Rectal smooth muscle tissue (tissue), 1 donor: Measurements from ENCODE around the gene FCER2.

Experiments
- H3K27ac ChIP-seq: one replicate; pipeline ENCODE4 v1.7.0; 2013; ENCODE audit warnings: low read depth, low read length, inconsistent platforms
- H3K27me3 ChIP-seq: one replicate; pipeline ENCODE4 v1.7.0; 2013; ENCODE audit warnings: low read length; ENCODE audit not compliant: control insufficient read depth, insufficient read depth
- H3K36me3 ChIP-seq: one replicate; pipeline ENCODE4 v1.7.0; 2013; ENCODE audit warnings: low read length; ENCODE audit not compliant: control insufficient read depth, insufficient read depth
- H3K4me1 ChIP-seq: one replicate; pipeline ENCODE4 v1.7.0; 2013; ENCODE audit warnings: low read length; ENCODE audit not compliant: control insufficient read depth, insufficient read depth
- H3K4me3 ChIP-seq: one replicate; pipeline ENCODE4 v1.7.0; 2013; ENCODE audit warnings: low read length
- H3K9ac ChIP-seq: one replicate; pipeline ENCODE4 v1.7.0; 2013; ENCODE audit warnings: low read length

FCER2 gene

GRCh38 chr19:7691497-7691896, 10.4 kb downstream of the FCER2 start:
- Histone ChIP-seq H3K27me3 (no peaks in the 10 kb centered on the region), H3K36me3 (no peaks in the 10 kb centered on the region), H3K9ac (no peak overlapping the region), H3K4me3 (no peak overlapping the region), H3K4me1 (no peaks in the 10 kb centered on the region), H3K27ac (no peak overlapping the region)

GRCh38 chr19:7690779-7691258, 11.1 kb downstream of the FCER2 start:
- no peak overlapping the region for H3K27ac ChIP-seq
- no peaks in the 10 kb centered on the region for H3K27me3 ChIP-seq
- no peaks in the 10 kb centered on the region for H3K4me1 ChIP-seq
- H3K9ac ChIP-seq = no peak overlapping the region
- H3K4me3 ChIP-seq = no peak overlapping the region
- H3K36me3 ChIP-seq = no peaks in the 10 kb centered on the region

- H3K36me3 ChIP-seq = no peaks in the 10 kb centered on the region
- no peaks in the 10 kb centered on the region for H3K27me3 ChIP-seq
- no peak overlapping the region for H3K4me3 ChIP-seq
- H3K27ac ChIP-seq = no peak overlapping the region
- no peak overlapping the region for H3K9ac ChIP-seq
- no peaks in the 10 kb centered on the region for H3K4me1 ChIP-seq
These were observed 12.8 kb downstream of the FCER2 start for GRCh38 chr19:7689165-7689564.

GRCh38 chr19:7687177-7687576, 14.8 kb downstream of the FCER2 start:
- Histone ChIP-seq H3K27ac (no peak overlapping the region), H3K4me1 (no peaks in the 10 kb centered on the region), H3K27me3 (no peaks in the 10 kb centered on the region), H3K9ac (no peak overlapping the region), H3K36me3 (peaks cover 5% of the 10 kb centered on the region), H3K4me3 (no peak overlapping the region)

DNA sequence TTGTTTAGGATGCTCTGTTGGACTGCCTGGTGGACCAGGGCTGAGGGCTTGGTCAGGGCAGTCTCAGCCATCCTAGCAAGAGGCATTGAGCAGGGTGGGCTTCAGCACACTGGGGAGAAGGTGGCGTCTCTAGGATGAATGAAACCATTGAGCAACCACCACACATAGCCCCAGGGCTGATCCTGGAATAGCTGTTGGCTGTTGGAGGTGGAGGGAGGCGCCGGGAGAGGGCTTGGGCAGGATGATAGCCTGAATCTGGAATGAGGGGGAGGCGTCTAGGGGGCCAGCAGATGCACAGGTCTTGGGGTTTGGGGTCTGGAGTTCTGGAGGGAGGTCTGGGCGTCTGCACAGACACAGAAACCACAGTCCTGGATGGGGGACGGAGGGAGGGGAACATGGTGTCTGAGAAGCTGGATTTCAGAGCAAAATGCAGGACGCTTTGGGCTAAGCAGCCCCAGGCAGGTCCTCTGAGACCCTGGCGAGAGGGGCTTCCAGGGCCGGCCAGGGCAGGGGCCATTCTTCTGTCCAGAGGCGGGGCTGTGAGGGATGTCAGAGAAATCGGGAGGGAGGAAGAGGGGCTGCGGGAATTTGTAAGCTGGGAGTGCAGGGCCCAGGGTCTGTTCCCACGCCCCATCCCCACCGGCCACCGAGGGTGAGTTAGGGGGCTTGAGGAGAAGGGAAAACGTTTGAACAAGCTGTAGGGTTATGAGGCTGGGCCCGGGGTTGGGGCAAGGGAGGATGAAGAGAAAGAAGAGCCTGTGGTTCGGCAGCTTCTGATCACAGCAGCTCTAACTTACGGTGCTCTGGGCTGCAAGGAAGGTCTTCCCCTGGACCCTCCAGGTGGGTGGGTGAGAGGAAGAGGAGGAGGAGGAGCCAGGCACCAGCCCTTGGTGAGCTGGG, 16.1 kb downstream of the FCER2 start:
- no peak overlapping the region for H3K27ac ChIP-seq
- no peaks in the 10 kb centered on the region for H3K27me3 ChIP-seq
- no peak overlapping the region for H3K9ac ChIP-seq
- H3K4me3 ChIP-seq = no peak overlapping the region
- H3K4me1 ChIP-seq = peaks cover 2% of the 10 kb centered on the region
- peaks cover 8% of the 10 kb centered on the region for H3K36me3 ChIP-seq

DNA sequence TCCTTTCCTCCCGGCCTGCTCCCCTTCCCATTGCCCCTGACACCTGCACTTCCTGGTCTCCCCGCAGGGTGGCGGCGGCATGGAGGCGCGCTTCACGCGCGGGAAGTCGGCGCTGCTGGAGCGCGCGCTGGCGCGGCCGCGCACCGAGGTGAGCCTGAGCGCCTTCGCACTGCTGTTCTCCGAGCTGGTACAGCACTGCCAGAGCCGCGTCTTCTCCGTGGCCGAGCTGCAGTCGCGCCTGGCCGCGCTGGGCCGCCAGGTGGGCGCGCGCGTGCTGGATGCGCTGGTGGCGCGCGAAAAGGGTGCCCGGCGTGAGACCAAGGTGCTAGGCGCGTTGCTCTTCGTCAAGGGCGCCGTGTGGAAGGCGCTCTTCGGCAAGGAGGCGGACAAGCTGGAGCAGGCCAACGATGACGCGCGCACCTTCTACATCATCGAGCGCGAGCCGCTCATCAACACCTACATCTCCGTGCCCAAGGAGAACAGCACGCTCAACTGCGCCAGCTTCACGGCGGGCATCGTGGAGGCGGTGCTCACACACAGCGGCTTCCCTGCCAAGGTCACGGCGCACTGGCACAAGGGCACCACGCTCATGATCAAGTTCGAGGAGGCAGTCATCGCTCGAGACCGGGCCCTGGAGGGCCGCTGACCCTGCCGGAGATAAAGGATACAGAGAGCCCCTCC, 19.6 kb downstream of the FCER2 start:
- peak overlapping the region; percentile 93 for H3K4me3 ChIP-seq
- no peak overlapping the region for H3K27ac ChIP-seq
- H3K4me1 ChIP-seq = peaks cover 2% of the 10 kb centered on the region
- peaks cover 8% of the 10 kb centered on the region for H3K36me3 ChIP-seq
- no peaks in the 10 kb centered on the region for H3K27me3 ChIP-seq
- H3K9ac ChIP-seq = no peak overlapping the region

DNA sequence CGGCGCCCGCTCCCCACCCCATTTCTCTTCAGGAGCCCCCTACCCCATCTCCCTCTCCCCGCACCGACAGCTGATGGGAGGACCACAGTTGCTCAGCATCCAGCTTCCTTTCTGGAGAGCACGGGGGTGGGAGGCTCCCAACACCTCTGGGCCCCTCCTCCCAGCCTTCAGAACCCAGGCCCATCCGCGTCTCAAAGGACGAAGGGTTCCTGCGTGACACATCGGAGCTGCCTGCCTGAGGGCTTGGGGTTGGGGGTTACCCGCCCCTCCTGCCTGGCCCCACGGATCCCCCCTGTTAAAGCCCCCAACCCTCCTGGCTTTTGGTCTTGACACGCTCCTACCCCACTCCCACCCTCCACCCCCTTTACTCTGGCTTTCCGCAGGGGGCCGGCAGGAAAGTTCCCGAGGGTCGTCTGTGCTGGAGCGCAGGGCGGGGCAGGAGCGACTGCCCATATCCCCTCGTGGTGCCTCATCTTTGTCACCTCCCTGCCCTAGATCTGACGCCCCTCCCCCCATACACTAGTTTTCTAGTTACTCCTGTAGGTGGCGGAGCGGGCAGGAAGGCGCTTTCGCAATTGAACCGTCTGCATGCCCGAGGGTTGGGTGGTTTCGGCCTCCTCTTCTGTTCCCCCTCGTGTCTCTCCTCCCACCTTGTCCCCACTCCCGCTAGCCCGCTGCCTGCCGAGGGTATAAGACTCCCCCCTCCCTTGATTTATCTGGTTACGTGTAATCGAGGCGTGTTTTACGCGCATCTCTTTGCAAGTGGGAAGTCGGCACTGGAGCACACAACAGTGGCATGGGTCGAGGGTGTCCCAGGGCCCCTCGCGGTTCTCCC, 20.4 kb downstream of the FCER2 start:
- Histone ChIP-seq H3K4me3 (peak overlapping the region; percentile 93), H3K36me3 (peaks cover 8% of the 10 kb centered on the region), H3K4me1 (peaks cover 2% of the 10 kb centered on the region), H3K27ac (peak overlapping the region; percentile 78), H3K27me3 (no peaks in the 10 kb centered on the region), H3K9ac (peak overlapping the region; percentile 68)

- H3K36me3 ChIP-seq = peaks cover 8% of the 10 kb centered on the region
- H3K27me3 ChIP-seq = no peaks in the 10 kb centered on the region
- peak within 1 kb of the TSS; percentile 68 for H3K9ac ChIP-seq
- peaks cover 2% of the 10 kb centered on the region for H3K4me1 ChIP-seq
- H3K4me3 ChIP-seq = peak within 1 kb of the TSS; percentile 93
- H3K27ac ChIP-seq = peak within 1 kb of the TSS; percentile 78
These were observed 21.2 kb downstream of the FCER2 start, which contains the start of gene TRAPPC5 for GRCh38 chr19:7680606-7681339. Gene TRAPPC5 (plus strand): TSS chr19:7680833. CDS start chr19:7682254, 1,421 bp downstream.

DNA sequence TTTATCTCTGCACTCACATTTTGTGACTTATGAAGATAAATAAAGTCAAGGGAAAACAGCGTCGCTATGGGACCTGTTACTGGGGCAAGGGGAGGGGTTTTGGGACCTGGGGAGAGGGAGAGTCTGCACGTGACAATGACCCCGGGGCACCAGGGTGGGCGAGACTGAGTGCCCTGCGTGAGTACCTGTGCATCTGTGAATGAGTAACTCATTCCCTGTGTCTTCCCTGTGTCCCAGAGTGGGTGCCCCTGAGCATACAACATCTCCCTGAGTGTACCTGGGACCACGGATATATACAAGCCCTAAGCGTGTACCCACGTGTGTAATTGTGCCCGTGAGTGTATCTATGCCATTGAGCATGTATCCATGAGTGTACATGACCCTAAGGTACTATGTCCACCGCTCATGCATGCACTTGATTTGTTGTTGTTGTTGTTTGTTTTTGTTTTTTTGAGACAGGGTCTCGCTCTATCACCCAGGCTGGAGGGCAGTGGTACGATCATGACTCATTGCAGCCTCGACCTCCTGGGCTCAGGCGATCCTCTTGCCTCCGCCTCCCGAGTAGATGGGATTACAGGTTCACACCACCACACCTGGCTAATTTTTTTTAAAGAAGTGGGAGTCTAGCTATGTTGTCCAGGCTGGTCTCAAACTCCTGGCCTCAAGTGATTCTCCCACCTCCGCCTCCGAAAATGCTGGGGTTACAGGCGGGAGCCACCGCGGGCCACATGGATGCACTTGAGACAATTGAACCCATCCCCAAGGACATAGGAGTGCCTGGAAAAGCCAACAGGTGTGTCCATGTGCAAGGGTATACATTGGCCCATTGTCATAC, 21.9 kb downstream of the FCER2 start:
- Histone ChIP-seq H3K36me3 (peaks cover 8% of the 10 kb centered on the region), H3K9ac (no peak overlapping the region), H3K4me3 (peak overlapping the region; percentile 93), H3K27ac (no peak overlapping the region), H3K4me1 (peaks cover 2% of the 10 kb centered on the region), H3K27me3 (no peaks in the 10 kb centered on the region)

DNA sequence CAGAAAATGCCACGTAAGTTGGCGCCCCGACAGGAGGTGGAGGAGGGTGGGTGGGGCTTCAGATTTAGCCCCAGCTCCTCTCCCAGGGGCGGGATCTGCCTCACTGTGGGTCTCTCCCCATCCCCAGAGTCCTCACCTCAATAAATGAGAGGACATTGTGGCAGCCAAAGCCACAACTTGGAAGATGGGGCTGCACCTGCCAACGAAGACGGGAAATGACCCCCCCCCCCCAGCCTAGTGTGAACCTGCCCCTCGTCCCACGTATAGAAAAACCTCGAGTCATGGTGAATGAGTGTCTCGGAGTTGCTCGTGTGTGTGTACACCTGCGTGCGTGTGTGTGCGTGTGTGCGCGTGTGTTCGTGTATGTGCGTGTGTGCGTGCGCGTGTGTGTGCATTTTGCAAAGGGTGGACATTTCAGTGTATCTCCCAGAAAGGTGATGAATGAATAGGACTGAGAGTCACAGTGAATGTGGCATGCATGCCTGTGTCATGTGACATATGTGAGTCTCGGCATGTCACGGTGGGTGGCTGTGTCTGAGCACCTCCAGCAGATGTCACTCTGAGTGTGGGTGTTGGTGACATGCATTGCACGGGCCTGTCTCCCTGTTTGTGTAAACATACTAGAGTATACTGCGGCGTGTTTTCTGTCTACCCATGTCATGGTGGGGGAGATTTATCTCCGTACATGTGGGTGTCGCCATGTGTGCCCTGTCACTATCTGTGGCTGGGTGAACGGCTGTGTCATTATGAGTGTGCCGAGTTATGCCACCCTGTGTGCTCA, 22.8 kb downstream of the FCER2 start:
- Histone ChIP-seq H3K36me3 (peaks cover 8% of the 10 kb centered on the region), H3K4me3 (no peak overlapping the region), H3K27ac (no peak overlapping the region), H3K9ac (no peak overlapping the region), H3K27me3 (no peaks in the 10 kb centered on the region), H3K4me1 (peaks cover 2% of the 10 kb centered on the region)
